H1 (cell line): Measurements from ENCODE around the gene ARHGAP22. TPM values are rescaled to one million over a fixed set of nuclear protein-coding genes. Genes with fewer than 3 reads are reported as not detected.

Source experiments
- CTCF ChIA-PET: fragments of 300-600 bp; sonication (Branson Sonifier 250); formaldehyde crosslinking; loops from one replicate; lab custom pipeline; 2021; ENCODE audit not compliant: partially characterized antibody; lab: Charles Lee
- POLR2A ChIA-PET: fragments of 300-600 bp; sonication (Branson Sonifier 250); formaldehyde crosslinking; loops from one replicate; lab custom pipeline; 2021; ENCODE audit warnings: inconsistent platforms; ENCODE audit not compliant: partially characterized antibody; lab: Charles Lee
- DNase-seq, 2 experiments: peaks; one replicate each; pipeline versions ENCODE4 v3.0.0 to v3.0.0-alpha.2; 2010 to 2022; ENCODE audit warnings: low spot score in 2 of 2, low read depth in 1 of 2, mixed read lengths in 1 of 2
- FAIRE-seq: peaks from 2 replicates; lab custom pipeline; 2011; peaks lifted over from hg19 to GRCh38; lab: Jason Lieb, UNC
- H2AFZ ChIP-seq: 2 replicates; pipeline ENCODE4 v1.8.1; 2012; ENCODE audit warnings: low read length, inconsistent platforms
- H2AK5ac ChIP-seq: 2 replicates; pipeline ENCODE4 v1.6.1; 2013; ENCODE audit warnings: low read depth, low read length
- H2BK120ac ChIP-seq: replicated peaks from 2 replicates; pipeline ENCODE3; 2013; ENCODE audit warnings: low read depth, low read length, inconsistent platforms
- H2BK12ac ChIP-seq: 2 replicates; pipeline ENCODE4 v1.6.1; 2013; ENCODE audit warnings: low read depth, low read length
- H2BK15ac ChIP-seq: 2 replicates; pipeline ENCODE4 v1.6.1; 2013; ENCODE audit warnings: low read length
- H2BK20ac ChIP-seq: 2 replicates; pipeline ENCODE4 v1.6.1; 2013; ENCODE audit warnings: low read length
- H2BK5ac ChIP-seq: 2 replicates; pipeline ENCODE4 v1.6.1; 2013; ENCODE audit warnings: low read depth, low read length
- H3K14ac ChIP-seq: 2 replicates; pipeline ENCODE4 v1.6.1; 2013; ENCODE audit warnings: inconsistent platforms; ENCODE audit not compliant: insufficient read length
- H3K18ac ChIP-seq: 2 replicates; pipeline ENCODE4 v1.6.1; 2013; ENCODE audit warnings: low read length; ENCODE audit errors: extremely low read depth
- H3K23ac ChIP-seq: 2 replicates; pipeline ENCODE4 v1.6.1; 2013; ENCODE audit warnings: inconsistent platforms; ENCODE audit not compliant: insufficient read length
- H3K23me2 ChIP-seq: 2 replicates; pipeline ENCODE4 v1.6.1; 2013; ENCODE audit warnings: low read depth, low read length
- H3K27ac ChIP-seq: 2 replicates; pipeline ENCODE4 v1.6.1; 2011; ENCODE audit warnings: low read depth, low read length, inconsistent platforms
- H3K27me3 ChIP-seq, 4 experiments: replicated peaks in 1 of 4; 1 replicate in 1 of 4; 2 replicates in 3 of 4; pipeline versions ENCODE4 v1.6.1 to v1.8.1; 2011 to 2013; ENCODE audit warnings: low read length in 3 of 4, mild to moderate bottlenecking in 3 of 4, inconsistent platforms in 2 of 4, mixed read lengths in 2 of 4, moderate library complexity in 1 of 4; ENCODE audit not compliant: control insufficient read depth in 3 of 4, insufficient read depth in 3 of 4; ENCODE audit errors: extremely low read depth in 1 of 4
- H3K36me3 ChIP-seq, 4 experiments: 2 replicates each; pipeline versions ENCODE4 v1.6.1 to v1.8.1; 2011 to 2013; ENCODE audit warnings: mild to moderate bottlenecking in 4 of 4, low read length in 3 of 4, moderate library complexity in 2 of 4, control low read depth in 1 of 4, inconsistent platforms in 1 of 4; ENCODE audit not compliant: insufficient read depth in 4 of 4, control insufficient read depth in 2 of 4
- H3K4ac ChIP-seq: replicated peaks from 2 replicates; pipeline ENCODE3; 2013; ENCODE audit warnings: low read length, low read depth, mixed read lengths, inconsistent platforms; ENCODE audit not compliant: insufficient read length
- H3K4me1 ChIP-seq, 4 experiments: replicated peaks in 1 of 4; 1 replicate in 1 of 4; 2 replicates in 3 of 4; pipeline versions ENCODE4 v1.6.1 to v1.8.1; 2011 to 2013; ENCODE audit warnings: low read length in 3 of 4, inconsistent platforms in 2 of 4, mixed read lengths in 1 of 4; ENCODE audit not compliant: insufficient read depth in 4 of 4, control insufficient read depth in 3 of 4
- H3K4me2 ChIP-seq, 2 experiments: 2 replicates each; pipeline versions ENCODE4 v1.6.1 to v1.8.1; 2011 to 2013; ENCODE audit warnings: low read depth in 2 of 2, low read length in 2 of 2, control low read depth in 1 of 2, inconsistent platforms in 1 of 2, mild to moderate bottlenecking in 1 of 2; ENCODE audit not compliant: insufficient read depth in 1 of 2
- H3K4me3 ChIP-seq, 4 experiments: fragments of 200-600, 300-600 bp in 1 of 4; sonication (generic), shearing (Covaris generic), sonication (Bioruptor Twin) in 1 of 4; 2 replicates each; pipeline versions ENCODE4 v1.5.1 to v1.8.1; 2011 to 2016; ENCODE audit warnings: low read length in 4 of 4, low read depth in 3 of 4, control low read depth in 2 of 4, inconsistent platforms in 2 of 4, mild to moderate bottlenecking in 2 of 4, mixed read lengths in 1 of 4, moderate library complexity in 1 of 4; ENCODE audit not compliant: insufficient read depth in 2 of 4; ENCODE audit errors: extremely low read depth in 1 of 4
- H3K56ac ChIP-seq: replicated peaks from 2 replicates; pipeline ENCODE3; 2013; ENCODE audit warnings: low read depth, mild to moderate bottlenecking, mixed read lengths, low read length, inconsistent platforms; ENCODE audit not compliant: insufficient read length
- H3K79me1 ChIP-seq: 2 replicates; pipeline ENCODE4 v1.6.1; 2013; ENCODE audit warnings: low read depth, low read length, control low read depth
- H3K79me2 ChIP-seq, 2 experiments: 2 replicates each; pipeline versions ENCODE4 v1.6.1 to v1.8.1; 2012 to 2013; ENCODE audit warnings: low read length in 2 of 2, mild to moderate bottlenecking in 2 of 2, inconsistent platforms in 1 of 2; ENCODE audit not compliant: insufficient read depth in 2 of 2, control insufficient read depth in 1 of 2
- H3K9ac ChIP-seq, 4 experiments: replicated peaks in 1 of 4; 1 replicate in 1 of 4; 2 replicates in 3 of 4; pipeline versions ENCODE4 v1.6.1 to v1.8.1; 2011 to 2013; ENCODE audit warnings: low read depth in 3 of 4, low read length in 3 of 4, control low read depth in 2 of 4, mild to moderate bottlenecking in 2 of 4, moderate library complexity in 2 of 4, inconsistent platforms in 1 of 4; ENCODE audit errors: extremely low read depth in 1 of 4
- H3K9me3 ChIP-seq, 2 experiments: 2 replicates each; pipeline versions ENCODE4 v1.6.1 to v1.8.1; 2012 to 2013; ENCODE audit warnings: mild to moderate bottlenecking in 2 of 2, moderate library complexity in 2 of 2, control low read depth in 1 of 2, inconsistent platforms in 1 of 2, low read depth in 1 of 2, low read length in 1 of 2, mixed read lengths in 1 of 2; ENCODE audit not compliant: insufficient read depth in 2 of 2
- H4K20me1 ChIP-seq, 2 experiments: replicated peaks in 1 of 2; 2 replicates each; pipeline versions ENCODE3 to v1.8.1; 2011 to 2013; ENCODE audit warnings: inconsistent platforms in 2 of 2, low read length in 2 of 2, mild to moderate bottlenecking in 1 of 2; ENCODE audit not compliant: insufficient read depth in 2 of 2, control insufficient read depth in 1 of 2
- H4K5ac ChIP-seq: 2 replicates; pipeline ENCODE4 v1.6.1; 2013; ENCODE audit warnings: low read length, low read depth, mixed read lengths, inconsistent platforms; ENCODE audit not compliant: insufficient read length
- H4K8ac ChIP-seq: 2 replicates; pipeline ENCODE4 v1.8.0; 2013; ENCODE audit warnings: mild to moderate bottlenecking, moderate library complexity, low read length, inconsistent platforms; ENCODE audit not compliant: insufficient read depth; ENCODE audit errors: extremely low read depth
- H4K91ac ChIP-seq: replicated peaks from 2 replicates; pipeline ENCODE3; 2013; ENCODE audit warnings: low read length, mixed read lengths, inconsistent platforms; ENCODE audit not compliant: insufficient read length
- CHD2 ChIP-seq: IDR thresholded peaks from 2 replicates; pipeline ENCODE4 v1.6.1; 2012; ENCODE audit warnings: low read length, improper control_type of control experiment
- EZH2 ChIP-seq: fragments of 200-600 bp; sonication (generic); IDR thresholded peaks from 2 replicates; pipeline ENCODE4 v1.7.1; 2012; ENCODE audit warnings: low read depth, mild to moderate bottlenecking, moderate library complexity, low read length, inconsistent platforms; ENCODE audit not compliant: severe bottlenecking
- GABPA ChIP-seq: IDR thresholded peaks from 2 replicates; pipeline ENCODE4 v1.6.1; 2011; ENCODE audit warnings: mild to moderate bottlenecking, low read length, moderate library complexity, borderline replicate concordance; ENCODE audit not compliant: insufficient read depth
- HDAC6 ChIP-seq: IDR thresholded peaks from one replicate; pipeline ENCODE4 v1.7.1; 2012; ENCODE audit warnings: low read depth, mild to moderate bottlenecking, inconsistent platforms, low read length, moderate library complexity
- WGBS, 2 experiments: shearing (Covaris generic) in 1 of 2; methylation state at CpG; one replicate each; pipeline versions ENCODE4 v1.1.6 to v1.1.7; 2013 to 2015; ENCODE audit warnings: low lambda C conversion rate in 2 of 2, mixed read lengths in 2 of 2, inconsistent platforms in 1 of 2, low coverage in 1 of 2, missing lambda C conversion rate in 1 of 2; ENCODE audit not compliant: insufficient replicate concordance in 2 of 2, insufficient coverage in 1 of 2, insufficient read length in 1 of 2; ENCODE audit errors: extremely low coverage in 1 of 2, missing lambda C conversion rate in 1 of 2; 5-methylcytosine and 5-hydroxymethylcytosine counted together
- polyA plus RNA-seq, 7 experiments: library from polyadenylated mRNA; depleted of rRNA in 3 of 7; stranded (reverse) in 5 of 7; unstranded in 2 of 7; fragments of >200 nt in 5 of 7; fragments of 200-250 nt in 2 of 7; gene quantifications; 1 replicate in 5 of 7; 2 replicates in 1 of 7; 4 replicates in 1 of 7; pipeline versions ENCODE4 v1.2.1 to v1.2.3, GENCODE V29; 2011 to 2013; ENCODE audit warnings: missing spikeins in 2 of 7, mixed read lengths in 2 of 7
- total RNA-seq: library from RNA; stranded (reverse); fragmentation: NEBNext Ultra II Directional; extraction: Animal tissue kit (Norgen Biotek cat#: 25700); gene quantifications from 2 replicates; pipeline ENCODE4 v1.2.1, GENCODE V29; 2021
- TF ChIP-seq, protein P1 (sequence below): IDR thresholded peaks from 2 replicates; pipeline ENCODE4 v1.6.1; 2012; ENCODE audit warnings: inconsistent platforms

ARHGAP22 gene
- total and polyA plus RNA-seq, 2 of the 8 experiments (the other 6 are each of a cell fraction or from before 2014, with no cell fraction given) = 3.6 to 11.2 TPM

DNA sequence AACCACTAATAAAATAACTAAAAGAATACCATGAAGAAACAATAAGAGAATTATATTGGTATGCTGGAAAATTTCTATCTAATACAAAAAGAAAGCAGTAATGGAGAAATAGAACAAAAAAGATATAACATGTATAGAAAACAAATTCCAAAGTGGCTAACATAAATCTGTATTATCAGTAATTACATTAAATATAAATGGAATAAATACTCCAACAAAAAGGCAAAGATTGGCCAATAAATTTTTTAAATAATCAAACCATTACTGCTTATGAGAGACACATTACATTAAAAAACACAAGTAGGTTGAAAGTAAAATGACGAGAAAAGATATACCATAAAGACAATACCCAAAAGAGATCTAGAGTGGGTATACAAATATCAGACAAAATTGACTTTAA, 90.0 kb downstream of the ARHGAP22 start:
- peaks cover 0 to 10% of the 10 kb centered on the region in 2 experiments; a peak in 2 of 4 replicates for H3K79me2 ChIP-seq

More for the DNA sequence above, 90.0 kb downstream of the ARHGAP22 start:
- no peak overlapping the region for H2BK12ac ChIP-seq
- H2BK5ac ChIP-seq = no peak overlapping the region
- ChIA-PET CTCF (no interaction called here), POLR2A (no interaction called here)
- H2BK120ac ChIP-seq = no peak overlapping the region
- H3K9me3 ChIP-seq = no peaks in the 10 kb centered on the region
- no peak overlapping the region for H2AFZ ChIP-seq
- H3K27me3 ChIP-seq = no peaks in the 10 kb centered on the region
- TF ChIP-seq, protein P1, sequence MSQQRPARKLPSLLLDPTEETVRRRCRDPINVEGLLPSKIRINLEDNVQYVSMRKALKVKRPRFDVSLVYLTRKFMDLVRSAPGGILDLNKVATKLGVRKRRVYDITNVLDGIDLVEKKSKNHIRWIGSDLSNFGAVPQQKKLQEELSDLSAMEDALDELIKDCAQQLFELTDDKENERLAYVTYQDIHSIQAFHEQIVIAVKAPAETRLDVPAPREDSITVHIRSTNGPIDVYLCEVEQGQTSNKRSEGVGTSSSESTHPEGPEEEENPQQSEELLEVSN = no peak
- no peak for TF ChIP-seq EZH2
- no peak for TF ChIP-seq GABPA
- TF ChIP-seq CHD2 = no peak
- no peak for TF ChIP-seq HDAC6
- no peak overlapping the region for H3K23ac ChIP-seq
- no peak overlapping the region for H3K9ac ChIP-seq
- H3K4me1 ChIP-seq = peaks cover 0 to 8% (median 0%) of the 10 kb centered on the region in 4 experiments; a peak in 1 of 7 replicates
- FAIRE-seq = no peak
- no peak overlapping the region for H4K5ac ChIP-seq
- no peak for DNase-seq
- no peaks in the 10 kb centered on the region; a peak in 2 of 8 replicates for H3K36me3 ChIP-seq
- H3K56ac ChIP-seq = no peak overlapping the region
- H3K23me2 ChIP-seq = no peaks in the 10 kb centered on the region
- no peak overlapping the region for H3K4me3 ChIP-seq
- no peak overlapping the region for H3K18ac ChIP-seq
- peaks cover 0 to 3% of the 10 kb centered on the region in 2 experiments for H4K20me1 ChIP-seq
- no peak overlapping the region for H4K91ac ChIP-seq
- H3K27ac ChIP-seq = no peak overlapping the region
- 95% methylated on average over 1 of the region's 1 CpG; no CpG with 5 or more reads in 1 of the 2 experiments for WGBS, 2 experiments
- H2BK15ac ChIP-seq = no peak overlapping the region
- no peak overlapping the region for H4K8ac ChIP-seq
- no peak overlapping the region for H3K14ac ChIP-seq
- no peak overlapping the region for H3K4me2 ChIP-seq
- H2AK5ac ChIP-seq = no peak overlapping the region
- H3K4ac ChIP-seq = no peak overlapping the region
- H2BK20ac ChIP-seq = no peak overlapping the region
- peaks cover 11% of the 10 kb centered on the region for H3K79me1 ChIP-seq
